Vagina (tissue), 2 donors: ENCODE data around the gene GRIP2. TPM values are rescaled to one million over a fixed set of nuclear protein-coding genes. Genes with fewer than 3 reads are reported as not detected.

Source experiments
- DNase-seq, 2 donors: peaks; one replicate each; pipeline ENCODE4 v3.0.0-alpha.2; 2017; ENCODE audit errors: extremely low spot score in 2 of 2
- H3K27ac ChIP-seq: fragments of 200-600 bp; sonication (generic); one replicate; pipeline ENCODE4 v1.5.1; 2019
- H3K27me3 ChIP-seq: fragments of 200-600 bp; sonication (generic); one replicate; pipeline ENCODE4 v1.5.1; 2019
- H3K36me3 ChIP-seq, 2 donors: fragments of 200-600 bp; sonication (generic); one replicate each; pipeline ENCODE4 v1.5.1; 2017 to 2019
- H3K4me1 ChIP-seq: fragments of 200-600 bp; sonication (generic); one replicate; pipeline ENCODE4 v1.5.1; 2019
- H3K4me3 ChIP-seq, 2 donors: fragments of 200-600 bp; sonication (generic); 1 replicate in 1 of 2; 2 replicates in 1 of 2; pipeline ENCODE4 v1.5.1; 2016 to 2019
- H3K9me3 ChIP-seq: fragments of 200-600 bp; sonication (generic); one replicate; pipeline ENCODE4 v1.5.1; 2019
- CTCF ChIP-seq, 3 experiments: fragments of 450-650 bp in 2 of 3; fragments of 200-600 bp in 1 of 3; sonication (generic) in 1 of 3; IDR thresholded peaks; one replicate each; pipeline ENCODE4 v1.5.1; 2017 to 2019; ENCODE audit warnings: antibody characterized with exemption in 3 of 3, mild to moderate bottlenecking in 2 of 3, moderate library complexity in 2 of 3
- POLR2A ChIP-seq, 2 donors: fragments of 450-650 bp; IDR thresholded peaks; one replicate each; pipeline ENCODE4 v1.6.1; 2017; ENCODE audit warnings: antibody characterized with exemption in 2 of 2, mild to moderate bottlenecking in 2 of 2, moderate library complexity in 2 of 2
- POLR2AphosphoS5 ChIP-seq, 2 donors: sonication (generic); formaldehyde crosslinking; IDR thresholded peaks; one replicate each; pipeline ENCODE4 v1.9.0; 2017; ENCODE audit warnings: antibody characterized with exemption in 2 of 2, mild to moderate bottlenecking in 2 of 2, low read depth in 1 of 2; ENCODE audit not compliant: insufficient read depth in 1 of 2
- intact Hi-C: fragments of 100-400 bp; cut with DNase I; formaldehyde crosslinking; loops from one replicate; pipeline ENCODE4 v1.15.1; 2023
- total RNA-seq: library from RNA; depleted of rRNA; stranded (reverse); fragments of >200 nt; gene quantifications from one replicate; pipeline ENCODE4 v1.2.3, GENCODE V29; 2016

Gene GRIP2
- total RNA-seq, 1 donor from 2014 or later: 0.98 TPM

GRCh38 chr3:14583548-14584091 lies 43.5 kb upstream of the GRIP2 start:
- no peak for DNase-seq
- no peaks in the 10 kb centered on the region for H3K27me3 ChIP-seq
- TF ChIP-seq POLR2A (IDR thresholded peaks at IDR 0.05) (no peak), CTCF (IDR thresholded peaks at IDR 0.05) (no peak)
- intact Hi-C loops: no loop called here
- no peak overlapping the region for H3K4me3 ChIP-seq
- no peaks in the 10 kb centered on the region for H3K4me1 ChIP-seq
- H3K9me3 ChIP-seq: no peaks in the 10 kb centered on the region
- no peaks in the 10 kb centered on the region for H3K36me3 ChIP-seq
- no peak overlapping the region for H3K27ac ChIP-seq

GRCh38 chr3:14582045-14582410 lies 41.9 kb upstream of the GRIP2 start:
- H3K36me3 ChIP-seq: no peaks in the 10 kb centered on the region
- no peaks in the 10 kb centered on the region for H3K27me3 ChIP-seq
- no peak overlapping the region for H3K4me3 ChIP-seq
- no peak overlapping the region for H3K27ac ChIP-seq
- no peak for DNase-seq
- no peaks in the 10 kb centered on the region for H3K4me1 ChIP-seq
- intact Hi-C loops: no loop called here
- H3K9me3 ChIP-seq: no peaks in the 10 kb centered on the region
- TF ChIP-seq POLR2AphosphoS5 (IDR thresholded peaks at IDR 0.05; ENCODE audit: insufficient read depth in 1 of 2, low read depth in 1 of 2) (no peak), CTCF (IDR thresholded peaks at IDR 0.05) (no peak), POLR2A (IDR thresholded peaks at IDR 0.05) (no peak)

GRCh38 chr3:14581334-14582044 lies 41.3 kb upstream of the GRIP2 start:
- Histone ChIP-seq H3K27ac (no peak overlapping the region), H3K9me3 (no peaks in the 10 kb centered on the region), H3K4me3 (no peak overlapping the region), H3K4me1 (no peaks in the 10 kb centered on the region), H3K36me3 (no peaks in the 10 kb centered on the region), H3K27me3 (no peaks in the 10 kb centered on the region)
- no peak for TF ChIP-seq CTCF (IDR thresholded peaks at IDR 0.05)
- no peak for TF ChIP-seq POLR2AphosphoS5 (IDR thresholded peaks at IDR 0.05; ENCODE audit: insufficient read depth in 1 of 2, low read depth in 1 of 2)
- no peak for TF ChIP-seq POLR2A (IDR thresholded peaks at IDR 0.05)
- intact Hi-C loops: no loop called here
- DNase-seq: no peak

GRCh38 chr3:14577897-14578296 lies 37.8 kb upstream of the GRIP2 start:
- intact Hi-C loops: no loop called here
- Histone ChIP-seq H3K4me3 (no peak overlapping the region), H3K4me1 (no peaks in the 10 kb centered on the region), H3K36me3 (no peaks in the 10 kb centered on the region), H3K27ac (no peak overlapping the region), H3K27me3 (no peaks in the 10 kb centered on the region), H3K9me3 (no peaks in the 10 kb centered on the region)
- no peak for DNase-seq
- no peak for TF ChIP-seq POLR2AphosphoS5 (IDR thresholded peaks at IDR 0.05; ENCODE audit: insufficient read depth in 1 of 2, low read depth in 1 of 2)
- no peak for TF ChIP-seq POLR2A (IDR thresholded peaks at IDR 0.05)
- no peak for TF ChIP-seq CTCF (IDR thresholded peaks at IDR 0.05)

- no peaks in the 10 kb centered on the region for H3K27me3 ChIP-seq
- intact Hi-C loops: no loop called here
- no peaks in the 10 kb centered on the region for H3K4me1 ChIP-seq
- no peaks in the 10 kb centered on the region for H3K36me3 ChIP-seq
- no peaks in the 10 kb centered on the region for H3K9me3 ChIP-seq
- TF ChIP-seq POLR2AphosphoS5 (IDR thresholded peaks at IDR 0.05; ENCODE audit: insufficient read depth in 1 of 2, low read depth in 1 of 2) (no peak), CTCF (IDR thresholded peaks at IDR 0.05) (no peak), POLR2A (IDR thresholded peaks at IDR 0.05) (no peak)
- DNase-seq: no peak
- no peak overlapping the region for H3K27ac ChIP-seq
- no peak overlapping the region for H3K4me3 ChIP-seq
These were observed 36.0 kb upstream of the GRIP2 start for GRCh38 chr3:14576163-14576562.
